ENCODE results near the gene VWA5B1. TPM values are rescaled to one million over a fixed set of nuclear protein-coding genes. Genes with fewer than 3 reads are reported as not detected.
"Not testable (repeated sequence)": the region's sequence is repeated elsewhere in the genome, so short reads cannot be mapped to it uniquely, and the experiment has no call there.

VWA5B1 gene
- total RNA-seq, 1 experiment from 2014 or later, result not detected

DNA sequence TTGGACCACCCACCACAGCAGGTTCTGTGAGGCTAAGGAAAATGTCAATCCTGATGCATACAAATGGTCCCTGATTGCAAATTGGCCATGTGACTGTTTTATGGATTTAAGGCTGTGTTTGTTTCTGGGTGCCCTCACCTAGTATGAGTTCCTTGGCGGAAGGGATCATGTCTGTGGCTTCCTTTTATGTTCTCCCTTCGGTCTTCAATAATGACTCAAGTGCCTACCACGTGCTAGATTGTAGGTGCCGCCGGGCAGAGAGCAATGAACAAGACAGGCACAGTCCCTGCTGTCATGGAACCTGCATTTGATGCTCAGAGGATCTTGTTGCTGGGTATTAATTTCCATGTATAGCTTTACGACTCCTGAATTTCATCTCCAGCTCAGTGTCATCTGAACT lies 9.8 kb upstream of the VWA5B1 start:
- DNase-seq (ENCODE audit: low read depth), result no peak

DNA sequence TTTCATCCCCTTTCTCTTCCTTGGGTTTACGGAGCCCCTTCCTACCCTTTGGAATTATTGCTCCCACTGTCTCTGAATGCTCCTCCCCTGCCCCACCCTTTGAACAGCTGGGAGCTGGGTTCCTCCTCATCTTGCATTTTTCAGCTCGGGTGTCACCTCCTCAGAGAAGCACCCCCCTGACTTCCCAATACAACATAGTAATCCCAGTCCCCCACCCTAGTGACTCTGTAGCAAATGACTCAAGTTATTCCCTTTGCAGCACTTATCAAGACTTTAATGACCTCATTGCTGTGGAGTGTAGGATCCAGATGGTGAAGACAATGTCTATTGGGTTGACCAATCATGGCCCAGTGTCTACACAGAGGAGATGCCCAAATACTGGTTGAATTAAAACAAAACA lies 8.9 kb upstream of the VWA5B1 start:
- DNase-seq (ENCODE audit: low read depth), result peak; percentile 24

DNA sequence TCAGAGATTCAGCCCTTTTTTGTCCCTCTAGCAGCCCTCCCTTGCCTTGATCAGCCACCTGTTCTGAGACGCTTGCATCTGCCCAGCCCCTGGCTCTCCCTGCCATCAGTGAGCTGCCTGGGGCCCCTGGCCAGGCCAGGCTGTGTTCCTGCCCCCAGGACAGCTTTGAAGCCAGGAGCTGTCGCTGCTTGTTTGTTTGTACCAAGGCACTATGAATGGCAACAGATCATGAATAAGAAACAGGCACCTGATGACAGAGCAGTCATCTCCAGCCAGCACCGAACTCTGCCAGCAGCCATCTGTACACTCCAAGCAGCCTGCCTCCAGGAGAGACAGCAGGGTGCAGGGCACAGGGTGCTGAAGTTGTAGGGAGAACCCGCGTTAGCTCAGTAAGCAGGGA lies 8.1 kb upstream of the VWA5B1 start:
- no peak for DNase-seq (ENCODE audit: low read depth)

DNA sequence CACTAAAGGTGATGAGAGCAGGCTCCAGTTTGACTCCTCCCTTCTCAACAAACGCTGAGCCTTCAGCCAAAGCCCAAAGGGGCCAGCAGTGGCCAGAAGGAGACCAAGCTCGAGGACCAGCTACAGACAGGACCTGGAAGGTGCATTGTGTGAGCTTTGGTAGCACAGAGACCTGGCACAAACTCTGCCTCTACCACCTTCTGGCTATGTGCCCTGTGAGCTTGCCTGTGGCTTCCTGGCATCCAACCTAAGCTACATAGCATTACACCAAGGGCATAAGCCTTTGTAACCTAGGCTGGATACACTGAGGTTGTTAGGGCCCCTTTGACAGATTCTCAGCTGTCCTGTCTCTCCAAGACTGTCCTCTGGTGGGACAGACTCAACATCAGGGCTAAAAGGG lies 6.6 kb upstream of the VWA5B1 start:
- DNase-seq (ENCODE audit: low read depth), result no peak

DNA sequence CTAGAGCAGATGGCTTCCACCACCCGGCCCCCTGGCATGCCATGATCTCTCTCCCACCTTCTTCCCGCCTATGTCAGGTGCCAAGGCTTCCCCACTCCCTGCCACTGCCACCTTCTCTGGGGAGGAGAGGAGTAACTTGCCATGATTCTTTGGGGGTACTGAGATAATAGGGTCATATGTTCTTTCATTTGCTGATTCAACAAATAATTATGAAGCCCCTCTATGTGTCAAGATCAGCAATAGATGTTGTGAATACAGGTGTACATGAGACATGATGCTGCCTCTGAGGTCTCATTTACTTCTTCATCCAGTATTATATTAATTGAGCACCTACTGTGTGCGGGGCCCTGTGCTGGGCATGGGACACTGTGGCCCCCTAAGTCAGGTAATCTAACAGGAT lies 6.0 kb upstream of the VWA5B1 start:
- no peak for DNase-seq (ENCODE audit: low read depth)

DNA sequence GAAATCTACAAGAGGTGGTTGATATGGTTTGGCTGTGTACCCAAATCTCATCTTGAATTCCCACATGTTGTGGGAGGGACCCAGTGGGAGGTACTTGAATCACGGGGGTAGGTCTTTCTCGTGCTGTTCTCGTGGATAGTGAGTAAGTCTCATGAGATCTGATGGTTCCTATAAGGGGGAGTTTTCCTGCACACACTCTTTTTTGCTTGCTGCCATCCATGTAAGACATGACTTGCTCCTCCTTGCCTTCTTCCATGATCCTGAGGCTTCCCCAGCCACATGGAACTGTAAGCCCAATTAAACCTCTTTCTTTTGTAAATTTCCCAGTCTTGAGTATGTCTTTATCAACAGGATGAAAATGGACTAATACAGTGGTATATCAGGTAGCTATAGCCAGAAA lies 5.2 kb upstream of the VWA5B1 start:
- no peak for DNase-seq (ENCODE audit: low read depth)

DNA sequence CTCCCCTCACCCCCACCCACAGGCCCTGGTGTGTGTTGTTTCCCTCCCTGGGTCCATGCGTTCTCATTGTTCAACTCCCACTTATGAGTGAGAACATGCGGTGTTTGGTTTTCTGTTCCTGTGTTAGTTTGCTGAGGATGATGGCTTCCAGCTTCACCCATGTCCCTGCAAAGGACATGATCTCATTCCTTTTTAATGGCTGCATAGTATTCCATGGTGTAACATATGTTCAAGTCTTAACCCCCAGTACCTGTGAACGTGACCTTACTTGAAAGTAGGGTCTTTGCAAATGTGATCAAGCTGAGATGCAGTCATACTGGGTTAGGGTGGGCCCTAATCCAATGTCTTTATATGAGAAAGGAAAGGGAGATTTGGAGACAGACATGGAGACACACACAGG lies 3.0 kb upstream of the VWA5B1 start:
- DNase-seq (ENCODE audit: low read depth), result not testable (repeated sequence)

DNA sequence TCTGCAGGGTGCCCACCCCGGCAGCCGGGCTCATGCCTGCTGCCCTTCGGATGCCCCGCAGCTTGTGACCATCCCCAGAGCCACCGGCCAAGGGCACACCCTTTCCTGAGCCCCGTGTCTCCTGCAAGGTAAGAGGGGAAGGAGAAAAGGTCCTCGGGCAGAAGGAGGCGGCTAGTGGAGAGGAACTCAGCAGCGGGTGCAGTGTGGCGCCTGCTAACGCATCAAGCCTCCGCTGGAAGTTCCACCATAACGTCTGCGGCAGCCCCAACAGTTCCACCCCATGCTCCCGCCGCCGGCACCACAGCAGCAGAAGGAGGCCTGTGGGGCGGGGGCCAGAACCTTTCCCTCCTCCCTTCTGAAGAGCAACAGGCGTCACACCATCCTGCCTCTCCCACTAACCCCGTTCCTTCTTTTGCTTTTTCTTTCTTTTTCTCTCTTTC lies 990 bp downstream of the VWA5B1 start:
- DNase-seq (ENCODE audit: low read depth), result no peak

DNA sequence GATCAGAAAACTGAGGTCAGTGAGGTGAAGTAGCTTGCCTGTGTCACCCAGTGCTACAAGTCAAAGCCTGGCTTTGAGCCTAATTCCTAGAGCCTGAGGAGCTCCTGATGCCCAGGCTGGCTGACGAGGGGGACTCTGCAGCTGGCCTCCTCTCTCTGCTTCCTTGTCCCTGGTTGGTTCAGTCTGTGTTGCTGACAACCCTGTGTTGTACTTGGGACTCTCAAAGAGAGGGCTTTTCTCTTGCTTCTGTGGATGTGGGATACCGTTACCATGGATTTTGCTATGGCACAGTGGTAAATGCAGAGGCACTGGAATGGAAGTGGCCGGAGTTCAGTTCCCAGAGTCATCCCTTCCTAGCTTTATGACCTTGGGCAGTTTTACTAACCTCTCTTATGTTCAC lies 8.0 kb downstream of the VWA5B1 start:
- DNase-seq (ENCODE audit: low read depth), result no peak

DNA sequence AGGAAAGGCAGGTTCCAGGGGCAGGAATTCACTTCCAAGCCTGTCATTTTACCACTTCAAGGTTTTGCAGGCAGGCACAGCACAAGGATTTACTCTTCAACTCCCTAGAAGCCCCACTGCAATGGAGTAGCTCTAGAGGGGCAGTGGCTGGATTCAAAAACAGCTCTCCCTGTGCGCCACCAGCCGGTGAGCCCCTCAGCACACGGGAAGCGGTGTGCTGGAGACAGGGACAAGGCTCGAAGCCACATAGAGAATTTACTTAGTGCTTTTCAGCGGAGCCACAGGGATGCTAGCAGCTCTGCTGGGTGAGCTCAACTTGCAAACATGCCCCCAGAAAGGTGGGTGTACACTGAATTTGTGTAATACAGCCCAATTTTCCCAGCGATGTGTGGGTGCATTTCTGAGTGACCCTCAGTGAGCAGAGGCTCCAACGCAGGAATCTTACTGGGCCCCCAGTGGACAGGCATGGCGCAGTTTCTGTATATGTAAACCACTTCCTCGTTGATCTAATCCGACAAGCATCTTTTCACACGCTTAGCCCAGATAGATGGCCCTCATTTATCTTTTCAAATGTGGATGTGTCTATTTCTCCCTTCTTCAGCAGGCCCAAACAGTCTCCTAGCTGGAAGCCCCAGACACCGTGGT lies 10.9 kb downstream of the VWA5B1 start:
- DNase-seq (ENCODE audit: low read depth), result no peak

DNA sequence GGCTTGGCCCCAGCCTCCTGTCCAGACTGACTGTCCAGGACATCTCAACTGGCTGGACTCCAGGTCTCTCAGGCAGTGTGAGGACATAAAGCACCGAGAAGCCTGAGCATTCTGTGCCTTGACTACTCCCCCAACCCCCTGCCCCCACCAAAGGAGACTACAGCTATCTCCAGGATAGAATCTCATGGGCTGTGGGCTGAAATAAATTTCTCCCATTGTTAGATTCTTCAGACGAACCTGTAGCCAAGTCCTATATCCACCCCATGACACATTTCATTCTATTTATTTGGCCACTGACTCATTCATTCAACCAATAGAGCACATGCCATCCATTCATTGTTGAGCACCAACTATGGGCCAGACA lies 11.4 kb downstream of the VWA5B1 start:
- DNase-seq (ENCODE audit: low read depth), result no peak

DNA sequence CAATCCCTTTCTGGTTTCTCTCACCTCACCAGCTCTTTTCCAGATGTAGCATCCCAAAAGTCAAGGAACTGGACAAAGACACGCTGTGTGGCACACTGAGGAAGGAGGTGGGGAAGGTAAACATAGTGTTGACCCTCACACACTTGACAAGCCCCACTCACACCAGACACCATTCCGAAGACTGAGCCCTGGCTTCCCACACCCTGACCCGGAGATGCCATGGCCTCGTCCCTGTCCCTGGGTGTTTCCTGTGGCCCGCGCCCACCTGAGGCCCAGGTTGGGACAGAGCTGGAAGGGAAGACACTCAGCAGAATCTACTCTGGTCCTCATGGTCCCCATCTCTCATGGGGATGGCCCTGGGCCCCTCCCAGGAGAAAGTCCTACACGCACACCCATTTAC lies 16.4 kb downstream of the VWA5B1 start:
- DNase-seq (ENCODE audit: low read depth), result no peak

DNA sequence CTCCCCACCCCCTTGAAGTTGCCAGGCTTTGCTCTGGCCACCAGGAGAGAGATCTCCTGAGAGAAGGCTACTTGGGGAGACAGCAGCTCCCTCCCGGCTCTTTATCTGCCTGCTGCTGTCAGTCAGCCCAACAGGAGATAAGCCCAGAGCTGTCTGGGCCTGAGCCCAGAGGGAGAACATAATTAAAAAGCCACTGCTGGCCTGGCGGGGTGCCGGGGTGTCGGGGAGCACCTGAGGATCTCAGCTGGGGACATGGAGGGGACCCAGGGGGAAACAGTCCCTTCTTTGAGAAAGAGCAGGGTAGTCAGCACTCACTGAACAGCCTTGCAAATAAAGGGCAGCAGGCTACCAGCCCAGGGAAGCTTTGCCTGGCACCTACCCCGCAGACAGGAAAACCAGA lies 17.9 kb downstream of the VWA5B1 start:
- no peak for DNase-seq (ENCODE audit: low read depth)

DNA sequence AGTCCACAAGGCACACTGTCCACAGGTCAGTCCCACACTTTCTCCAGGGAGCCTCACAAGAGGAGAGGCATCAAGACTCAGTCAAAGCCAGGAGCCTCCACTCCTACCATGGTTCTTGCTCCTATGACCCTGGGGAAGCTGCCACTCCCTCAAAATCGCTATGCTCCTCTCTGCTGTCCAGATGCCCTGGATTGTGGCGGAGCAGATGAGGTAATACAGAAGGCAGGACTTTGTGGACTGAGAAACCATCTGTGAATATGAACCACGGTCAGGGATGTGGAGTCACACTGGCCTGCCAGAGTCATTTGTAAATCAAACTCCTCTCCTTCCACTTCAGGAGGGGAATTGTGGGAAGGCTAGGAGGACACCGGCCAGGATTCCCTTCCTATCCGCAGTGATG lies 20.6 kb downstream of the VWA5B1 start:
- DNase-seq (ENCODE audit: low read depth), result no peak

DNA sequence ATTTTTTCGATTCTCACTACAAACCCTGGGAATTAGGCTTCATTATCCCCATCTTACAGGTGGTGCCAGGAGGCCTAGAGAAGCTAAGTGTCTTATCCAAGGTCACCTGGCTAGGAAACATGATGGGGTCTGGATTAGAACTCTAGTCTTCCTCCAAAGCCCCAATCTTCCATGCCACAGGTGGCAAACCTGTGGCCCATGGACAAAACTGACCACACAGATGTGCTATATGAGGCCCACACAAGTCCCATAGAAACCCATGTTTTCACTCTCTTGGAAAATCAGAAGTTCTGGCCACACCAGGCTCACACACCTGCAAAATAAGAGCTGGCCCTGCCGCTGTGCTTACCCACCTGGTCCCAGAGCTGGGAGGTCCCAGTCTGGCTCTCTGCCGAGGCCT lies 21.6 kb downstream of the VWA5B1 start:
- DNase-seq (ENCODE audit: low read depth), result no peak

DNA sequence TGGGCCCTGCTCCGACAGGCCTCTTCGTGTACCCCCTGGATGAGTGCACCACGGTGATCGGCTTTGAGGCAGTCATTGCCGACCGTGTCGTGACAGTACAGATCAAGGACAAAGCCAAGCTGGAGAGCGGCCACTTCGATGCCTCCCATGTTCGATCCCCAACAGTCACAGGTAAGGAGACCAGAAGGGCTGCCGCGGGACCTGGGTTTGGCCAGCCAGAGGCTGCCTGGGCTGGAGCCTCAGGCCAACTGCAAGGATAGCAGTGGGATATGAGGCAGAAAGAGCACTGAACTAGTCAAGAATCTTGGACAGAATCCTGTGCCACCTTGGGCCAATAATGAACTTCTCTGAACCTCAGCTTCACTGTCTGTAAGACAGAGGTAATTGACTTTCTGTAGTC lies 22.1 kb downstream of the VWA5B1 start:
- no peak for DNase-seq (ENCODE audit: low read depth)

DNA sequence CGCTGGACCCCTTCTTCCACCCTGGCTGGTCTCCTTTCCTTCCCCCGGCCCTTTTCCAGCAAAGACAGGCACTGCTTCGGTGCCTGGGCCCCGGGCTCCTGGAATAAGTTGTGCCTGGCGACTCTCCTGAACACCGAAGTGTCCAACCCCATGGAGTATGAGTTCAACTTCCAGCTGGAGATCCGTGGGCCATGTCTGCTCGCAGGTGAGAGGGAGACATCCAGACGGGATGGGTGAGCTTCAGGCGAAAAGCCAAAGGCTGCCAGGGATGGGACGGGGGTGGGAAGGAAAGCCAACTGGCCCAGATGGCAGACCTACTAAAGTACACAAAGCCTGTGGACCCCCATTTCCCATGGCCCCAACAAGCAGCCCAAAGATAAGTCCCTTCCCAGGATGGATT lies 26.8 kb downstream of the VWA5B1 start:
- no peak for DNase-seq (ENCODE audit: low read depth)

DNA sequence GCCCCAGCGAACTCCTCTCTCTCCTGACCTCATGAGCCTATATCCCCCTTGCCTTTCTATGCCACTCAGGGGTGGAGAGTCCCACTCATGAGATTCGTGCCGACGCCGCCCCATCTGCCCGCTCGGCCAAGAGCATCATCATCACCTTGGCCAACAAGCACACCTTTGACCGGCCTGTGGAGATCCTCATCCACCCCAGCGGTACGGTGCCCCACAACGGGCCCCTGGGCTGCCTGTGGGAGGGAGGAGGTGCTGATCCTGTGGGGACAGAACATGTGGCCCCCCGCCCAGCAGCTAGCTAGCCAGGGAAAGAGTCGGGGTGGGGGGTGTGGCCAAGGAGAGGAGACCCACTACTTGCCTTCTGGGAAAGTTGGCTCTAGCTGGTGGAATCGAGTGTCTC lies 27.8 kb downstream of the VWA5B1 start:
- DNase-seq (ENCODE audit: low read depth), result no peak

DNA sequence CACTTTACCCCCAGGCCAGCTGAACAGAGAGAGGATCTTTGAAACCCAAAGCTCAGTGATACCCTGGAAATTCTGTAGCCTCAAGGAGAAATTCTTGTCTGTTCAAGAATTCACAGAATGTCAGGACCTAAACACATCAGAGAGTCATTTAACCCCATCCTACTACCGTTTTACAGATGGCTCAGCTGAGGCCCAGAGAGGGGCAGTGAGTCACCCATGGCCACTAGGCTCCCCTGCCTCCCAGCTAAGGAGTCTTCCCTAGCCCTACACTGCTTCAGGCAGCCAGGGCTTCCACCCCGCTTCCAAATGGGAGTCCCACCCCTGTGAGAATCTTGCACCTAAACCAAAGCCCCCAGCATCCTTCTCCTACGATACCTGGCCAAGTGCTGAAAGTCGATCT lies 28.3 kb downstream of the VWA5B1 start:
- no peak for DNase-seq (ENCODE audit: low read depth)

DNA sequence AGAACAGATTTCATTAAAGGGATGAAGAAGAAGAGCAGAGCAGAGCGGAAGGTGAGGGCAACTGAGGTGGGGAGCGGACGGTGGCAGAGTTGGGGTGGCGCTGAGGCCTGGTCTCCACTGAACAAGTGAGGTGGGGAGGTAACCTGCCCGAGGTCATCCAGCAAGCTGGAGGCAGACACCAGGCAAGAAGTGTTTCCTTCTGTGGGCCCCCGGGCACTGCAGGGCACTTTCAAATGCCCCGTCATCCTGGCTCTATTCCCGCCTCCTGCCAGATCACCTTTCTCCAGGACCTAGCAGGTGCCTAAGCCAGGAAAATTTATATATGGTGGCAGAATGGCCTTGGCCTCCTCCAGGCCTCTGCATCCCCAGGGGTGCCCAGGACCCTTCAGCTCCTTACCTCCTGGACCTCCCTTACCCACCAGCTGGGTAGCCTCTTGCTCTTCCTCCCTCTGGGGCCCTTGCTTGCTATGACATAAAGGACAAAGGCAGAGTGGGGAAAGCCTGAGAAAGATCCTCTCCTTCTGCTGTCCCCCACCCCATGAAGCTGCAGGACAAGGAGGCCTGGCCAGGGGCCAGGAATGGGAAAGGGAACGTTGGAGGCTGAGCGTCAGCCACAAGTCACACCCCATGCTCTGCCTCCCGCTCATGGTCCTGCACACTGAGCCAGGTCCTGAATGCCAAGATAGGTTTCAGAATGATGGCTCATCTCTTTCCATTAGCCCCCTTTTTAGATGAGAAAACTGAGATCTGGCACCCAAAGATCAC lies 29.0 kb downstream of the VWA5B1 start:
- no peak for DNase-seq (ENCODE audit: low read depth)

DNA sequence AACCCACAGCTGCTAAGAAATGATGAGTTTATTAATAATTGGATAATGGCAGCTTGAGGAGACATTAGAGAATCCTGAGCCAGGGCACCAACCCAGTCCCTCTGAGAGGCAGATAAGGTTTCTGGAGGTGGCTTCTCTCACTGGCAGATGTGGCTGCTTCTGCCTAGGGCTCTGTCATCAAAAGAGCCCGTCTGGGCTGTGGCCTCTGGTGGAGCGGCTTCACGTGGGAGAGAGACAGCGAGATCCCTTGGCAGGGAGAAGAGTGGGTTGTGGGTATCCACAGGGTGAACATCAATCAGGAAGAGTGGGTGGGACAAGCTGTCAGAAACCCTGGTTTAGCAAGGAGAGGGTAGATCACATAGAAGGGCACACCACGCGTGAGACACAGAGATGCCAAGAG lies 30.0 kb downstream of the VWA5B1 start:
- no peak for DNase-seq (ENCODE audit: low read depth)

DNA sequence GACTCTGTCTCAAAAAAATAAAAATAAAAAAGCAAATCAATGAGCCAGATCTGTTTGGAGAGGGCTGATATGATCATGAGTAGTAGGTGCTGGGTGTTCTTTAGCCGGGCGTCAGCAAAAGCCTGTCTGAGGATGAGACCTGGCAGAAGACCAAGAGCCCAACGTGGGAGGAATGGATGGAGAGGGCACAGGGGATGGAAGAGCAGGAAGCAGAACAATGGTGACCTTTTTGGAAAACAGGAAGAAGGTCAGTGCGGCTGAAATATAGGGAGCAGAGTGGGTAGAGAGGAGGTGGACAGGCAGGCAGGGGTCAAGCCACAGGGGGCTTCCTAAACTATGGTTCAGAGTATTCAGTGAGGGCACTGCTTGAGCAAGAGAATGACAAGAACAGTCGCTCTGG lies 30.9 kb downstream of the VWA5B1 start:
- no peak for DNase-seq (ENCODE audit: low read depth)

DNA sequence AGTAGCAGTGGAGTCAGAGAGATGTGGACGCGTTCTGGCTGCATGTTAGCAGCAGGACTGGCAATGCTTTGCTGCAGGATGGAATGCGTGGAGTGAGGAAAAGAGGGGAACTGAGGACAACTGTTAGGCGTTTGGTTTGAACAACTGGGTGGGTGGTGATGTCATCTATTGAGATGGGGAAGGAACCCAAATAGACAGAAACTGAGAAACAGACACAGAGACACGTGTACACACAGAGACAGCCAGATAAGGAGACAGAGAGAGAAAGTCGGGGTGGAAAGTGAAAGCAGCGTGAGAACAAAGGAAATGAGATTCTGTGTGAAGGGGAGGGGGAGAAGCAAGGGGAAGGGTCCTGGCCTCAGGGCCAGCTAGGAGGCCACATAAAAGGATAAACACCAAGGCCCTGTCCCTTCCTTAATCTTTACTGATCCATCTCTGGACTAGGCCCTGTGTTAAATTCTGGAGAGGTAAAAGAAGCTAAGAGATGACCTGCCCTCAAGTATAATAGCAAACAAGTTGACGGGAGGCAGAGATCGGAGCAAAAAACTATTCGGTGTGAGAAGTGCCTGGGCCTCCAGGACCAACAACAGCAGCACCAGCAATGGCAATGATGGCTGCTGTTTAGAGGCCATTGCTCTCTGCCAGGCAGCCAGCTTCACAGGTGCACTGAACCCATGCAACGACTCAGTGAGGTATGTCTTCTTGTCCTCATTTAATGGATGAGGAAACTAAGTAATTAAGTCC lies 31.6 kb downstream of the VWA5B1 start:
- DNase-seq (ENCODE audit: low read depth), result no peak
